K562 (cell line): ENCODE results near the gene ANTKMT. TPM values are rescaled to one million over a fixed set of nuclear protein-coding genes. Genes with fewer than 3 reads are reported as not detected.

Source experiments
- BMI1 ChIP-seq: fragments of 150-350 bp; IDR thresholded peaks from 2 replicates; pipeline ENCODE4 v1.6.1; 2014; ENCODE audit warnings: low read length
- GABPB2 ChIP-seq: fragments of 250-450 bp; sonication (Bioruptor Pico); conservative IDR thresholded peaks from 2 replicates; pipeline ENCODE4 v1.5.1; 2021; ENCODE audit warnings: mild to moderate bottlenecking
- MTA3 ChIP-seq: fragments of 450-650 bp; formaldehyde crosslinking; IDR thresholded peaks from 2 replicates; pipeline ENCODE4 v1.6.1; 2017; ENCODE audit warnings: mild to moderate bottlenecking, borderline replicate concordance
- NBN ChIP-seq: fragments of 450-650 bp; IDR thresholded peaks from 2 replicates; pipeline ENCODE4 v1.6.1; 2016; ENCODE audit warnings: low read depth, mild to moderate bottlenecking
- NFXL1 ChIP-seq: fragments of 450-650 bp; formaldehyde crosslinking; IDR thresholded peaks from 2 replicates; pipeline ENCODE4 v1.4.0; 2021; ENCODE audit warnings: mild to moderate bottlenecking
- NR4A1 ChIP-seq, 2 experiments: fragments of 250-450 bp in 1 of 2; fragments of 450-650 bp in 1 of 2; sonication (Bioruptor Pico) in 1 of 2; IDR thresholded peaks; 2 replicates each; pipeline versions ENCODE4 v1.4.0 to v1.6.1; 2016 to 2020; ENCODE audit warnings: mild to moderate bottlenecking in 2 of 2, missing compliant biosample characterization in 1 of 2, missing genetic modification characterization in 1 of 2, moderate library complexity in 1 of 2
- PHF20 ChIP-seq: fragments of 450-650 bp; IDR thresholded peaks from 2 replicates; pipeline ENCODE4 v1.6.1; 2018; ENCODE audit not compliant: partially characterized antibody
- SMARCA5 ChIP-seq: fragments of 450-650 bp; IDR thresholded peaks from 2 replicates; pipeline ENCODE4 v1.6.1; 2016
- SNRNP70 ChIP-seq: fragments of 200-400 bp; formaldehyde crosslinking; optimal IDR thresholded peaks from 2 replicates; pipeline ENCODE3; 2017; ENCODE audit warnings: low read depth, low read length
- STAG1 ChIP-seq: sonication (generic); formaldehyde crosslinking; IDR thresholded peaks from 2 replicates; pipeline ENCODE4 v1.5.0; 2020; ENCODE audit warnings: missing genetic modification reagents, borderline replicate concordance
- ZBTB11 ChIP-seq, 3 experiments: fragments of 200-800 bp in 1 of 3; fragments of 250-450 bp in 1 of 3; fragments of 450-650 bp in 1 of 3; sonication (Bioruptor Pico) in 1 of 3; sonication (Bioruptor generic) in 1 of 3; formaldehyde crosslinking in 1 of 3; IDR thresholded peaks; 2 replicates each; pipeline versions ENCODE4 v1.6.1 to v1.8.0; 2016 to 2022; ENCODE audit warnings: mild to moderate bottlenecking in 2 of 3, missing genetic modification characterization in 2 of 3, missing compliant biosample characterization in 1 of 3, moderate library complexity in 1 of 3
- ZBTB40 ChIP-seq, 2 experiments: fragments of 450-650 bp in 1 of 2; sonication (generic) in 1 of 2; formaldehyde crosslinking in 1 of 2; IDR thresholded peaks; 2 replicates each; pipeline versions ENCODE4 v1.7.1 to v1.9.0; 2016 to 2022; ENCODE audit warnings: inconsistent platforms in 1 of 2, mild to moderate bottlenecking in 1 of 2, missing genetic modification reagents in 1 of 2
- ZNF133 ChIP-seq: fragments of 250-450 bp; sonication (Bioruptor Pico); IDR thresholded peaks from 2 replicates; pipeline ENCODE4 v1.4.0; 2020; ENCODE audit warnings: mild to moderate bottlenecking
- ZNF511 ChIP-seq: sonication (generic); formaldehyde crosslinking; IDR thresholded peaks from 2 replicates; pipeline ENCODE4 v1.8.0; 2022; ENCODE audit warnings: mild to moderate bottlenecking, missing genetic modification reagents
- polyA plus RNA-seq, 8 experiments: library from polyadenylated mRNA; depleted of rRNA in 4 of 8; stranded (reverse) in 5 of 8; unstranded in 3 of 8; fragments of >200 nt; fragmentation: Nextera tagmentation in 2 of 8; fragmentation: Illumina TruSeq in 1 of 8; extraction: Ambion mirVana in 2 of 8; extraction: Trizol in 1 of 8; gene quantifications; 2 replicates each; pipeline versions ENCODE4 v1.2.1 to v1.2.3, GENCODE V29; 2011 to 2014; ENCODE audit warnings: inconsistent platforms in 1 of 8, missing spikeins in 1 of 8
- total RNA-seq, 7 experiments: library from RNA; depleted of rRNA in 6 of 7; stranded (reverse); fragments of >200 nt in 6 of 7; fragmentation: Illumina TruSeq in 2 of 7; extraction: Trizol in 2 of 7; gene quantifications; 2 replicates each; pipeline versions ENCODE4 v1.2.1 to v1.2.3, GENCODE V29; 2011 to 2021; ENCODE audit warnings: low replicate concordance in 1 of 7

ANTKMT gene
- total and polyA plus RNA-seq, 9 of the 15 experiments (the other 6 are each of a cell fraction or from before 2014, with no cell fraction given): 0.58 to 217 (median 19.1) TPM

- TF ChIP-seq ZBTB40 (IDR thresholded peaks at IDR 0.05) (0 out of 2 replicates have a peak, but pooled peaks have one; percentile 42), ZBTB40 (CRISPR knock-in tag; IDR thresholded peaks at IDR 0.05) (peak; percentile 68), MTA3 (peak; percentile 82; the same call in 1 of the 2 replicates), ZBTB11 (CRISPR knock-in tag; IDR thresholded peaks at IDR 0.05) (peak in 1 of 3 experiments; percentile 43; a peak in 1 of 6 replicates), PHF20 (no peak), ZNF511 (CRISPR knock-in tag) (peak; percentile 92), SMARCA5 (0 out of 2 replicates have a peak, but pooled peaks have one; percentile 25), BMI1 (no peak), ZNF133 (CRISPR knock-in tag) (no peak), NFXL1 (CRISPR knock-in tag) (no peak), STAG1 (CRISPR knock-in tag) (no peak), GABPB2 (CRISPR knock-in tag) (no peak), NR4A1 (CRISPR knock-in tag; IDR thresholded peaks at IDR 0.05) (no peak), NR4A1 (tag; IDR thresholded peaks at IDR 0.05) (no peak), NBN (no peak), SNRNP70 (no peak)
These were observed 25.4 kb upstream of the ANTKMT start (continued) for GRCh38 chr16:695355-696089.
